ENCODE data around the gene GPHB5.

Gene GPHB5

GRCh38 chr14:63268771-63269170, 50.0 kb downstream of the GPHB5 start:
- in situ Hi-C loops (cut with HindIII; ENCODE audit: low sequenced_read_pairs): no loop called here
- DNase-seq (ENCODE audit: low read depth, low spot score): no peak
- no peak overlapping the region for H3K4me3 ChIP-seq (ENCODE audit: low read depth, low read length)
- TF ChIP-seq CTCF (IDR thresholded peaks at IDR 0.05; ENCODE audit: low read depth, low read length): no peak

GRCh38 chr14:63267171-63267570, 51.6 kb downstream of the GPHB5 start:
- no peak overlapping the region for H3K4me3 ChIP-seq (ENCODE audit: low read depth, low read length)
- in situ Hi-C loops (cut with HindIII; ENCODE audit: low sequenced_read_pairs): no loop called here
- TF ChIP-seq CTCF (IDR thresholded peaks at IDR 0.05; ENCODE audit: low read depth, low read length): no peak
- no peak for DNase-seq (ENCODE audit: low read depth, low spot score)

- H3K4me3 ChIP-seq (ENCODE audit: low read depth, low read length): no peak overlapping the region
- in situ Hi-C loops (cut with HindIII; ENCODE audit: low sequenced_read_pairs): no loop called here
- no peak for TF ChIP-seq CTCF (IDR thresholded peaks at IDR 0.05; ENCODE audit: low read depth, low read length)
- DNase-seq (ENCODE audit: low read depth, low spot score): no peak
Measured at GRCh38 chr14:63266106-63266505, 52.6 kb downstream of the GPHB5 start.
